Endothelial cell of coronary artery (primary cell): ENCODE results near the gene DDT. TPM values are rescaled to one million over a fixed set of nuclear protein-coding genes. Genes with fewer than 3 reads are reported as not detected.

ENCODE experiments used
- total RNA-seq: library from RNA; depleted of rRNA; stranded (reverse); fragments of >200 nt; gene quantifications from 2 replicates; pipeline ENCODE4 v1.2.3, GENCODE V29; 2014

The DDT gene
- 103 and 113 TPM in 2 replicates for total RNA-seq

DNA sequence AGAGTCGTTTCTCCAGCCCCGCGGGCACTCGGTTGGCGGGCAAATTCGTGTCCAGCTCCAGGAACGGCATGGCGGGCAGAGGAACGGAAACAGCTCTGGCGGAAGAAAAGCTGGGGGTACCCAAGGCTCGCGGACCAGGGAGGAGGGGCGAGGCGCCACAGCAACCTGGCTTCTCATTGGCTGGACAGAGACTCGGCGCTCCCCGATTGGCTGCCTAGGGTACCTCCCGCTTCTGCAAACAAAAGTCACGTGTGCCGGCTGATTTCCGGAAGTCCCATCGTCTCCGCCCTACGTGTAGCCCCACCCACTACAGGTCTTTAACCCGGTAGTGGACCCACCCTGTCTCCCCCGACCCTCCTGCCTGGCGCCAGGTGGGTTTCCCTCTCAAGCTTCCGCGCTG, at the start of gene DDT:
Gene DDT, minus strand, starts transcription at position 97 of the 400 bp plus-strand sequence. Its CDS starts 27 bp downstream, at position 70.

GRCh38 chr22:24005201-24005600, 31.0 kb upstream of the DDT start, which contains the start of gene GSTT4:
TSS of gene GSTT4 (minus strand) at chr22:24005453. CDS start at chr22:24005356, 97 bp downstream.

GRCh38 chr22:23979557-23980240, 5.5 kb upstream of the DDT start, which contains the start of gene GSTT2:
TSS of gene GSTT2 (plus strand) at chr22:23980134.

GRCh38 chr22:23966568-23966967, 7.7 kb downstream of the DDT start, which contains the start of gene DDTL:
TSS of gene DDTL (plus strand) at chr22:23966888. CDS start at chr22:23966915, 27 bp downstream.

DNA sequence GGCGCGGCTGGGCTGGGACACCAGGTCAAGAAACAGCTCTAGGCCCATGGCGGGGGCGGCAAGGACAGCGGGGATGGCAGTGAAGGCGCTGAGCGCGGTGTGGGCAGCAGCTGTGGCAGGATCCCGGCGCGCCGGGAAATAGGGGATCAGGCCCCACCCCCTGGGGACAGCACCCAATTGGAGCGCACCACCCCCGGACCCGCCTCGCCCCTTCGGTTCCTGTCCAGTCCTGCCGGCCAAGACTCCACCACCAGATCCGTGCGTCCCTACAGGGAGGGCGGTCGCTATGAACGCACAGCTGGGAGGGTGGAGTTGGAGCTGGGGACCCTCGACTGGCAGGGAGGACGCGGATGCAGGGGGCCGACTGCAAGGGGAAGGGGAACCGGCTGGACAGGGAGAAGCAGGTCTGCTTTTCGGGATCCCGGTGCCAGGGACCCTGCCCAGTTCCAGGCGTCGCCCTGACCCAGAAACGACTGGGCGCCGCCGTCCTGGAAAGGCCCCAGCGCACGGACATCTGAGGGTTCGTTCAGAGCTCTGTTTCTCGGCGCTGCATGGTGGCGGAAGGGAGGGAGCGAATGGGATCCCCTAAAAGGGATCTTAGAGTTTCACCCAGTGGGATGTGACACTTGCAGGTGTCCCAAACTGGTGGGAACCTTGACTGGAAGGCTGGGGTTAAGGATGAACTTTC, 13.0 kb downstream of the DDT start, which contains the start of gene GSTT2B:
Gene GSTT2B, minus strand, starts transcription at position 112 of the 688 bp plus-strand sequence. Its CDS starts 64 bp downstream, at position 48.

Other genes with a start within 250 kb of the DDT start
- gene ZNF70, start 223.3 kb downstream of the DDT start, total RNA-seq, result 1.9 and 3.0 TPM in 2 replicates
- 0.18 TPM in 1 of 2 replicates, not detected in the other for gene VPREB3, start 220.0 kb downstream of the DDT start, total RNA-seq
- 0.63 TPM in 1 of 2 replicates, not detected in the other for gene C22orf15, start 211.5 kb downstream of the DDT start, total RNA-seq
- 4.3 and 8.4 TPM in 2 replicates for gene CHCHD10, start 206.5 kb downstream of the DDT start, total RNA-seq
- gene MMP11, start 201.6 kb downstream of the DDT start, total RNA-seq, result 8.0 and 8.6 TPM in 2 replicates
- gene SMARCB1, start 187.5 kb downstream of the DDT start, total RNA-seq, result 26.6 and 33.3 TPM in 2 replicates
- gene DERL3, start 135.4 kb downstream of the DDT start, total RNA-seq, result 0.19 and 0.63 TPM in 2 replicates
- gene SLC2A11, start 116.6 kb downstream of the DDT start, total RNA-seq, result 4.7 and 5.1 TPM in 2 replicates
- 349 and 403 TPM in 2 replicates for gene MIF, start 80.1 kb downstream of the DDT start, total RNA-seq
- gene GSTT2B, start 13.2 kb downstream of the DDT start, total RNA-seq, result 3.8 and 5.1 TPM in 2 replicates
- 2.4 and 2.5 TPM in 2 replicates for gene DDTL, start 7.6 kb downstream of the DDT start, total RNA-seq
- gene GSTT2, start 5.7 kb upstream of the DDT start, total RNA-seq, result 0.38 TPM in 1 of 2 replicates, not detected in the other
- gene GSTT4, start 31.0 kb upstream of the DDT start, total RNA-seq, result not detected in 2 replicates
- 26.2 and 46.3 TPM in 2 replicates for gene CABIN1, start 36.9 kb upstream of the DDT start, total RNA-seq
- 0.09 and 0.94 TPM in 2 replicates for gene SUSD2, start 207.0 kb upstream of the DDT start, total RNA-seq